ENCODE measurements around the gene COL27A1.

DNA sequence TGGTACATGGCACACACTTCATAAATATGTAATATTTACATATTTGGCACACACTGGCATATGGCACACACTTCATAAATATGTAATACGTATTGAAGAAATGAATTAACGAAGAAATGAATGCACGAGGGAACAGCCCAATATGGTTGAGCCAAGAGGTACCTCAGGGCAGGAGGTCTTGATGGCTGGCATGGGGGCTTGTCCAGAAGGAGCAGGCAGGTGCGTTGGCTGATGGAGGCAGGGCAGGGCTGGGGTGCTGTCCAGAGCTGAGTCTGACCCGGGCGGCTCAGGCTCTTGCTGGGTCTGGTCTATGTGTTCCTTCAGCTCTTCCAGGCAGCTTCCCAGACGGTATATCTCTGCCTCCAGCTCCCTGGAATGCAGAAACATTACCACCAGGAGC, 206.2 kb downstream of the COL27A1 start:
- TF ChIP-seq, protein P1, sequence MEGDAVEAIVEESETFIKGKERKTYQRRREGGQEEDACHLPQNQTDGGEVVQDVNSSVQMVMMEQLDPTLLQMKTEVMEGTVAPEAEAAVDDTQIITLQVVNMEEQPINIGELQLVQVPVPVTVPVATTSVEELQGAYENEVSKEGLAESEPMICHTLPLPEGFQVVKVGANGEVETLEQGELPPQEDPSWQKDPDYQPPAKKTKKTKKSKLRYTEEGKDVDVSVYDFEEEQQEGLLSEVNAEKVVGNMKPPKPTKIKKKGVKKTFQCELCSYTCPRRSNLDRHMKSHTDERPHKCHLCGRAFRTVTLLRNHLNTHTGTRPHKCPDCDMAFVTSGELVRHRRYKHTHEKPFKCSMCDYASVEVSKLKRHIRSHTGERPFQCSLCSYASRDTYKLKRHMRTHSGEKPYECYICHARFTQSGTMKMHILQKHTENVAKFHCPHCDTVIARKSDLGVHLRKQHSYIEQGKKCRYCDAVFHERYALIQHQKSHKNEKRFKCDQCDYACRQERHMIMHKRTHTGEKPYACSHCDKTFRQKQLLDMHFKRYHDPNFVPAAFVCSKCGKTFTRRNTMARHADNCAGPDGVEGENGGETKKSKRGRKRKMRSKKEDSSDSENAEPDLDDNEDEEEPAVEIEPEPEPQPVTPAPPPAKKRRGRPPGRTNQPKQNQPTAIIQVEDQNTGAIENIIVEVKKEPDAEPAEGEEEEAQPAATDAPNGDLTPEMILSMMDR (tag by site-specific recombination; IDR thresholded peaks at IDR 0.05), result no peak
- TF ChIP-seq, protein P2, sequence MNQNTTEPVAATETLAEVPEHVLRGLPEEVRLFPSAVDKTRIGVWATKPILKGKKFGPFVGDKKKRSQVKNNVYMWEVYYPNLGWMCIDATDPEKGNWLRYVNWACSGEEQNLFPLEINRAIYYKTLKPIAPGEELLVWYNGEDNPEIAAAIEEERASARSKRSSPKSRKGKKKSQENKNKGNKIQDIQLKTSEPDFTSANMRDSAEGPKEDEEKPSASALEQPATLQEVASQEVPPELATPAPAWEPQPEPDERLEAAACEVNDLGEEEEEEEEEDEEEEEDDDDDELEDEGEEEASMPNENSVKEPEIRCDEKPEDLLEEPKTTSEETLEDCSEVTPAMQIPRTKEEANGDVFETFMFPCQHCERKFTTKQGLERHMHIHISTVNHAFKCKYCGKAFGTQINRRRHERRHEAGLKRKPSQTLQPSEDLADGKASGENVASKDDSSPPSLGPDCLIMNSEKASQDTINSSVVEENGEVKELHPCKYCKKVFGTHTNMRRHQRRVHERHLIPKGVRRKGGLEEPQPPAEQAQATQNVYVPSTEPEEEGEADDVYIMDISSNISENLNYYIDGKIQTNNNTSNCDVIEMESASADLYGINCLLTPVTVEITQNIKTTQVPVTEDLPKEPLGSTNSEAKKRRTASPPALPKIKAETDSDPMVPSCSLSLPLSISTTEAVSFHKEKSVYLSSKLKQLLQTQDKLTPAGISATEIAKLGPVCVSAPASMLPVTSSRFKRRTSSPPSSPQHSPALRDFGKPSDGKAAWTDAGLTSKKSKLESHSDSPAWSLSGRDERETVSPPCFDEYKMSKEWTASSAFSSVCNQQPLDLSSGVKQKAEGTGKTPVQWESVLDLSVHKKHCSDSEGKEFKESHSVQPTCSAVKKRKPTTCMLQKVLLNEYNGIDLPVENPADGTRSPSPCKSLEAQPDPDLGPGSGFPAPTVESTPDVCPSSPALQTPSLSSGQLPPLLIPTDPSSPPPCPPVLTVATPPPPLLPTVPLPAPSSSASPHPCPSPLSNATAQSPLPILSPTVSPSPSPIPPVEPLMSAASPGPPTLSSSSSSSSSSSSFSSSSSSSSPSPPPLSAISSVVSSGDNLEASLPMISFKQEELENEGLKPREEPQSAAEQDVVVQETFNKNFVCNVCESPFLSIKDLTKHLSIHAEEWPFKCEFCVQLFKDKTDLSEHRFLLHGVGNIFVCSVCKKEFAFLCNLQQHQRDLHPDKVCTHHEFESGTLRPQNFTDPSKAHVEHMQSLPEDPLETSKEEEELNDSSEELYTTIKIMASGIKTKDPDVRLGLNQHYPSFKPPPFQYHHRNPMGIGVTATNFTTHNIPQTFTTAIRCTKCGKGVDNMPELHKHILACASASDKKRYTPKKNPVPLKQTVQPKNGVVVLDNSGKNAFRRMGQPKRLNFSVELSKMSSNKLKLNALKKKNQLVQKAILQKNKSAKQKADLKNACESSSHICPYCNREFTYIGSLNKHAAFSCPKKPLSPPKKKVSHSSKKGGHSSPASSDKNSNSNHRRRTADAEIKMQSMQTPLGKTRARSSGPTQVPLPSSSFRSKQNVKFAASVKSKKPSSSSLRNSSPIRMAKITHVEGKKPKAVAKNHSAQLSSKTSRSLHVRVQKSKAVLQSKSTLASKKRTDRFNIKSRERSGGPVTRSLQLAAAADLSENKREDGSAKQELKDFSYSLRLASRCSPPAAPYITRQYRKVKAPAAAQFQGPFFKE (tag by site-specific recombination; IDR thresholded peaks at IDR 0.05; ENCODE audit: borderline replicate concordance), result no peak
- TF ChIP-seq ZNF354C (tag by site-specific recombination; IDR thresholded peaks at IDR 0.05; ENCODE audit: borderline replicate concordance, low read depth) (no peak), ZNF138 (tag by site-specific recombination; IDR thresholded peaks at IDR 0.05; ENCODE audit: borderline replicate concordance) (no peak), ZNF701 (tag by site-specific recombination; IDR thresholded peaks at IDR 0.05) (no peak), KLF16 (tag by site-specific recombination; IDR thresholded peaks at IDR 0.05) (no peak)
- TF ChIP-seq, protein P3, sequence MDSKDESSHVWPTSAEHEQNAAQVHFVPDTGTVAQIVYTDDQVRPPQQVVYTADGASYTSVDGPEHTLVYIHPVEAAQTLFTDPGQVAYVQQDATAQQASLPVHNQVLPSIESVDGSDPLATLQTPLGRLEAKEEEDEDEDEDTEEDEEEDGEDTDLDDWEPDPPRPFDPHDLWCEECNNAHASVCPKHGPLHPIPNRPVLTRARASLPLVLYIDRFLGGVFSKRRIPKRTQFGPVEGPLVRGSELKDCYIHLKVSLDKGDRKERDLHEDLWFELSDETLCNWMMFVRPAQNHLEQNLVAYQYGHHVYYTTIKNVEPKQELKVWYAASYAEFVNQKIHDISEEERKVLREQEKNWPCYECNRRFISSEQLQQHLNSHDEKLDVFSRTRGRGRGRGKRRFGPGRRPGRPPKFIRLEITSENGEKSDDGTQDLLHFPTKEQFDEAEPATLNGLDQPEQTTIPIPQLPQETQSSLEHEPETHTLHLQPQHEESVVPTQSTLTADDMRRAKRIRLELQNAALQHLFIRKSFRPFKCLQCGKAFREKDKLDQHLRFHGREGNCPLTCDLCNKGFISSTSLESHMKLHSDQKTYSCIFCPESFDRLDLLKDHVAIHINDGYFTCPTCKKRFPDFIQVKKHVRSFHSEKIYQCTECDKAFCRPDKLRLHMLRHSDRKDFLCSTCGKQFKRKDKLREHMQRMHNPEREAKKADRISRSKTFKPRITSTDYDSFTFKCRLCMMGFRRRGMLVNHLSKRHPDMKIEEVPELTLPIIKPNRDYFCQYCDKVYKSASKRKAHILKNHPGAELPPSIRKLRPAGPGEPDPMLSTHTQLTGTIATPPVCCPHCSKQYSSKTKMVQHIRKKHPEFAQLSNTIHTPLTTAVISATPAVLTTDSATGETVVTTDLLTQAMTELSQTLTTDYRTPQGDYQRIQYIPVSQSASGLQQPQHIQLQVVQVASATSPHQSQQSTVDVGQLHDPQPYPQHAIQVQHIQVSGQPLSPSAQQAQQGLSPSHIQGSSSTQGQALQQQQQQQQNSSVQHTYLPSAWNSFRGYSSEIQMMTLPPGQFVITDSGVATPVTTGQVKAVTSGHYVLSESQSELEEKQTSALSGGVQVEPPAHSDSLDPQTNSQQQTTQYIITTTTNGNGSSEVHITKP (tag by site-specific recombination; IDR thresholded peaks at IDR 0.05), result no peak

All from HEK293 (cell line).